OCI-LY7 (cell line): ENCODE results near the gene MOB3B. TPM values are rescaled to one million over a fixed set of nuclear protein-coding genes. Genes with fewer than 3 reads are reported as not detected.
"Not testable (repeated sequence)": the region's sequence is repeated elsewhere in the genome, so short reads cannot be mapped to it uniquely, and the experiment has no call there.

Experiments used
- BruUV-seq: library from RNA; stranded (reverse); fragments of 400-500 nt; replicated peaks from 2 replicates; lab custom pipeline; 2021; lab: Mats Ljungman, UMichigan
- CTCF ChIA-PET: fragments of 300-600 bp; sonication (Branson Sonifier 250); formaldehyde crosslinking; loops from one replicate; lab custom pipeline; 2022; ENCODE audit warnings: antibody characterized with exemption; ENCODE audit not compliant: unreplicated experiment; lab: Charles Lee
- POLR2A ChIA-PET: fragments of 300-600 bp; sonication (Branson Sonifier 250); formaldehyde crosslinking; loops from one replicate; lab custom pipeline; 2022; ENCODE audit warnings: antibody characterized with exemption; lab: Charles Lee
- DNase-seq: peaks from one replicate; pipeline ENCODE4 v3.0.0-alpha.2; 2015; ENCODE audit warnings: low spot score
- H2AFZ ChIP-seq: fragments of 200-600 bp; sonication (generic), shearing (Covaris generic); 2 replicates; pipeline ENCODE4 v1.6.1; 2014; ENCODE audit warnings: mild to moderate bottlenecking, antibody characterized with exemption, low read length, moderate library complexity
- H3K27ac ChIP-seq: fragments of 200-600 bp; sonication (generic); 2 replicates; pipeline ENCODE4 v1.5.1; 2014; ENCODE audit warnings: mixed run types, low read depth, mild to moderate bottlenecking, moderate library complexity, low read length, inconsistent platforms; ENCODE audit not compliant: poor library complexity, severe bottlenecking
- H3K36me3 ChIP-seq: fragments of 200-600 bp; sonication (generic); 2 replicates; pipeline ENCODE4 v1.6.1; 2014; ENCODE audit warnings: mild to moderate bottlenecking, antibody characterized with exemption, low read length, moderate library complexity, mixed read lengths; ENCODE audit not compliant: insufficient read depth
- H3K4me1 ChIP-seq: fragments of 200-600 bp; sonication (generic); 2 replicates; pipeline ENCODE4 v1.5.1; 2014; ENCODE audit warnings: mild to moderate bottlenecking, low read length; ENCODE audit not compliant: insufficient read depth, poor library complexity, severe bottlenecking
- H3K4me2 ChIP-seq: fragments of 200-600 bp; sonication (generic); 2 replicates; pipeline ENCODE4 v1.6.1; 2014; ENCODE audit warnings: mild to moderate bottlenecking, low read length
- H3K4me3 ChIP-seq: fragments of 200-600 bp; sonication (generic); 2 replicates; pipeline ENCODE4 v1.5.1; 2014; ENCODE audit warnings: mild to moderate bottlenecking, low read depth, low read length; ENCODE audit not compliant: poor library complexity, severe bottlenecking
- H3K79me2 ChIP-seq: fragments of 200-600 bp; sonication (generic); 2 replicates; pipeline ENCODE4 v1.6.1; 2016; ENCODE audit warnings: low read depth, mild to moderate bottlenecking, low read length, moderate library complexity, mixed read lengths; ENCODE audit not compliant: insufficient read depth
- H3K9me2 ChIP-seq: fragments of 200-600 bp; sonication (generic); 2 replicates; pipeline ENCODE4 v1.6.1; 2016; ENCODE audit warnings: mild to moderate bottlenecking, low read length, mixed read lengths; ENCODE audit not compliant: insufficient read depth
- H3K9me3 ChIP-seq: fragments of 200-600 bp; sonication (generic); 2 replicates; pipeline ENCODE4 v1.6.1; 2014; ENCODE audit warnings: mild to moderate bottlenecking, mixed run types, low read length, mixed read lengths
- H4K20me1 ChIP-seq: fragments of 200-600 bp; sonication (generic); 2 replicates; pipeline ENCODE4 v1.6.1; 2014; ENCODE audit warnings: mild to moderate bottlenecking, antibody characterized with exemption, low read length, moderate library complexity, mixed read lengths; ENCODE audit not compliant: insufficient read depth
- EZH2phosphoT487 ChIP-seq: fragments of 200-600 bp; sonication (generic); IDR thresholded peaks from 2 replicates; pipeline ENCODE4 v1.6.1; 2018; ENCODE audit warnings: low read depth, borderline replicate concordance, mild to moderate bottlenecking, mixed run types, antibody characterized with exemption, low read length, moderate library complexity, mixed read lengths
- intact Hi-C: fragments of 100-400 bp; cut with micrococcal nuclease; formaldehyde crosslinking; loops from one replicate; pipeline ENCODE4 v1.10.0; 2022; ENCODE audit not compliant: unreplicated experiment
- total RNA-seq, 2 experiments: library from RNA; depleted of rRNA in 1 of 2; stranded (reverse); fragments of >200 nt in 1 of 2; shearing (Covaris generic) in 1 of 2; gene quantifications; 2 replicates each; pipeline ENCODE4 v1.2.3, GENCODE V29; 2014 to 2022
- TF ChIP-seq, protein P1 (sequence below): fragments of 200-600 bp; sonication (generic); conservative IDR thresholded peaks from 2 replicates; pipeline ENCODE4 v1.5.1; 2014; ENCODE audit warnings: mild to moderate bottlenecking, antibody characterized with exemption, low read length, moderate library complexity, mixed read lengths

Gene MOB3B
- total RNA-seq, 2 experiments from 2014 or later: 0.04 TPM; not detected in 1

GRCh38 chr9:27422279-27422834 lies 107.3 kb downstream of the MOB3B start:
- no peaks in the 10 kb centered on the region for H3K9me3 ChIP-seq
- no peak for TF ChIP-seq EZH2phosphoT487
- TF ChIP-seq, protein P1, sequence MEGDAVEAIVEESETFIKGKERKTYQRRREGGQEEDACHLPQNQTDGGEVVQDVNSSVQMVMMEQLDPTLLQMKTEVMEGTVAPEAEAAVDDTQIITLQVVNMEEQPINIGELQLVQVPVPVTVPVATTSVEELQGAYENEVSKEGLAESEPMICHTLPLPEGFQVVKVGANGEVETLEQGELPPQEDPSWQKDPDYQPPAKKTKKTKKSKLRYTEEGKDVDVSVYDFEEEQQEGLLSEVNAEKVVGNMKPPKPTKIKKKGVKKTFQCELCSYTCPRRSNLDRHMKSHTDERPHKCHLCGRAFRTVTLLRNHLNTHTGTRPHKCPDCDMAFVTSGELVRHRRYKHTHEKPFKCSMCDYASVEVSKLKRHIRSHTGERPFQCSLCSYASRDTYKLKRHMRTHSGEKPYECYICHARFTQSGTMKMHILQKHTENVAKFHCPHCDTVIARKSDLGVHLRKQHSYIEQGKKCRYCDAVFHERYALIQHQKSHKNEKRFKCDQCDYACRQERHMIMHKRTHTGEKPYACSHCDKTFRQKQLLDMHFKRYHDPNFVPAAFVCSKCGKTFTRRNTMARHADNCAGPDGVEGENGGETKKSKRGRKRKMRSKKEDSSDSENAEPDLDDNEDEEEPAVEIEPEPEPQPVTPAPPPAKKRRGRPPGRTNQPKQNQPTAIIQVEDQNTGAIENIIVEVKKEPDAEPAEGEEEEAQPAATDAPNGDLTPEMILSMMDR: no peak
- no peaks in the 10 kb centered on the region for H3K4me1 ChIP-seq
- H3K9me2 ChIP-seq: no peaks in the 10 kb centered on the region
- H3K4me3 ChIP-seq: no peak overlapping the region
- no peaks in the 10 kb centered on the region for H4K20me1 ChIP-seq
- no peak overlapping the region for H3K27ac ChIP-seq
- BruUV-seq: no TSS peak
- CTCF ChIA-PET: no interaction called here
- DNase-seq: no peak
- H3K4me2 ChIP-seq: no peak overlapping the region
- no peaks in the 10 kb centered on the region for H3K79me2 ChIP-seq
- no peak overlapping the region for H2AFZ ChIP-seq
- intact Hi-C loops: loop anchor here (10.0 kb wide), 1 partner anchor 88 kb away; no protein-coding TSS in a partner anchor
- H3K36me3 ChIP-seq: no peaks in the 10 kb centered on the region
- POLR2A ChIA-PET: no interaction called here

DNA sequence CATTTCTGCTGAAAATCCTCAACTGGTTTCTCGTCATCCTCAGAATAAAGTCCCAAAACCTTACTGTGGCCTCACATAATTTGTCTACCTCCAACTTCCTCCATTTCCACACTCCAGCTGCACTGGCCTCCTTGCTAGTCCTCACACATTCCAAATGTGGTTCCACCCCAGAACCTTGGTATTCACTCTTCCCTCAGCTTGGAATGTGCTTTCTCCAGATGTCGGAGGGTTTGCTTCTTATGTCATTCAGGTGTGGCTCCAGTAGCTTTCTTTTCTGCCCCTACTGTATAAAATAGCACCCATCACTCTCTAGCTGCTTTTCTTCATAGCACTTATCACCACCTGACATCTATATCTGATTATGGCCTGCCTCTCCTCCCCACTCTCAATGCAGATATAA lies 108.0 kb downstream of the MOB3B start:
- H3K27ac ChIP-seq: no peak overlapping the region
- no TSS peak for BruUV-seq
- no peak overlapping the region for H2AFZ ChIP-seq
- POLR2A ChIA-PET: no interaction called here
- intact Hi-C loops: loop anchor here (10.0 kb wide), 1 partner anchor 87 kb away; no protein-coding TSS in a partner anchor
- no peak overlapping the region for H3K4me2 ChIP-seq
- no peaks in the 10 kb centered on the region for H3K79me2 ChIP-seq
- no peaks in the 10 kb centered on the region for H4K20me1 ChIP-seq
- H3K9me2 ChIP-seq: no peaks in the 10 kb centered on the region
- no peak overlapping the region for H3K4me3 ChIP-seq
- CTCF ChIA-PET: no interaction called here
- H3K36me3 ChIP-seq: no peaks in the 10 kb centered on the region
- H3K9me3 ChIP-seq: no peaks in the 10 kb centered on the region
- H3K4me1 ChIP-seq: no peaks in the 10 kb centered on the region
- no peak for DNase-seq
- TF ChIP-seq EZH2phosphoT487: no peak
- TF ChIP-seq, protein P1: no peak

DNA sequence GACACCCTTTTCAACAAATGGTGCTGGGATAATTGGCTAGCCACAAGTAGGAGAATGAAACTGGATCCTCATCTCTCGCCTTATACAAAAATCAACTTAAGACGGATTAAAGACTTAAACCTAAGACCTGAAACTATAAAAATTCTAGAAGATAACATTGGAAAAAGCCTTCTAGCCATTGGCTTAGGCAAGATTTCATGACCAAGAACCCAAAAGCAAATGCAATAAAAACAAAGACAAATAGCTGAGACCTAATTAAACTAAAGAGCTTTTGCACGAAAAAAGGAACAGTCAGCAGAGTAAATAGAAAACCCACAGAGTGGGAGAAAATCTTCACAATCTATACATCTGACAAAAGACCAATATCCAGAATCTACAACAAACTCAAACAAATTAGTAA lies 110.1 kb downstream of the MOB3B start:
- BruUV-seq, H3K4me3 ChIP-seq, H2AFZ ChIP-seq, DNase-seq, H3K27ac ChIP-seq, H3K79me2 ChIP-seq, H3K4me1 ChIP-seq, intact Hi-C loops, H3K9me2 ChIP-seq, CTCF ChIA-PET, H4K20me1 ChIP-seq, H3K4me2 ChIP-seq, H3K36me3 ChIP-seq, POLR2A ChIA-PET, H3K9me3 ChIP-seq: not testable (repeated sequence)
